ENCODE results near the gene DNAH7. TPM values are rescaled to one million over a fixed set of nuclear protein-coding genes. Genes with fewer than 3 reads are reported as not detected.

DNAH7 gene
- total and polyA plus RNA-seq, 2 donors from 2014 or later, result 3.8 to 15.7 TPM

GRCh38 chr2:195709901-195710806, 358.5 kb downstream of the DNAH7 start:
- H3K9me3 ChIP-seq (ENCODE audit: control insufficient read depth in 2 of 3, insufficient read depth in 1 of 3, low read length in 3 of 3), result no peaks in the 10 kb centered on the region
- TF ChIP-seq CTCF (IDR thresholded peaks at IDR 0.05; ENCODE audit: borderline replicate concordance, extremely low read depth, insufficient read depth), result no peak
- peaks cover 0 to 2% (median 0%) of the 10 kb centered on the region in 3 donors for H3K36me3 ChIP-seq (ENCODE audit: control insufficient read depth in 2 of 3, insufficient read depth in 3 of 3, low read length in 3 of 3)
- FAIRE-seq, result no peak
- no peak overlapping the region for H3K9ac ChIP-seq (ENCODE audit: low read length in 3 of 3)
- H3K27ac ChIP-seq (ENCODE audit: low read depth in 2 of 2, low read length in 2 of 2), result no peak overlapping the region
- intact Hi-C loops (cut with DNase I), result no loop called here
- no peaks in the 10 kb centered on the region for H3K27me3 ChIP-seq (ENCODE audit: control insufficient read depth, insufficient read depth, low read length)
- H3K4me1 ChIP-seq (ENCODE audit: control insufficient read depth in 2 of 3, insufficient read depth in 2 of 3, low read depth in 1 of 3, low read length in 3 of 3), result peaks cover 0 to 5% (median 0%) of the 10 kb centered on the region in 3 donors
- DNase-seq, result no peak
- no peak overlapping the region for H3K4me3 ChIP-seq (ENCODE audit: low read length in 3 of 3)

GRCh38 chr2:195706161-195706900, 362.3 kb downstream of the DNAH7 start:
- Histone ChIP-seq H3K27ac (ENCODE audit: low read depth in 2 of 2, low read length in 2 of 2) (no peak overlapping the region), H3K36me3 (ENCODE audit: control insufficient read depth in 2 of 3, insufficient read depth in 3 of 3, low read length in 3 of 3) (peaks cover 0 to 2% (median 0%) of the 10 kb centered on the region in 3 donors), H3K4me3 (ENCODE audit: low read length in 3 of 3) (no peak overlapping the region), H3K9ac (ENCODE audit: low read length in 3 of 3) (no peak overlapping the region), H3K9me3 (ENCODE audit: control insufficient read depth in 2 of 3, insufficient read depth in 1 of 3, low read length in 3 of 3) (no peaks in the 10 kb centered on the region), H3K4me1 (ENCODE audit: control insufficient read depth in 2 of 3, insufficient read depth in 2 of 3, low read depth in 1 of 3, low read length in 3 of 3) (peaks cover 0 to 5% (median 0%) of the 10 kb centered on the region in 3 donors), H3K27me3 (ENCODE audit: control insufficient read depth, insufficient read depth, low read length) (no peaks in the 10 kb centered on the region)
- TF ChIP-seq CTCF (IDR thresholded peaks at IDR 0.05; ENCODE audit: borderline replicate concordance, extremely low read depth, insufficient read depth), result no peak
- FAIRE-seq (no peak), DNase-seq (no peak)
- intact Hi-C loops (cut with DNase I), result no loop called here

GRCh38 chr2:195700480-195700879, 368.2 kb downstream of the DNAH7 start:
- Histone ChIP-seq H3K27me3 (ENCODE audit: control insufficient read depth, insufficient read depth, low read length) (no peaks in the 10 kb centered on the region), H3K9ac (ENCODE audit: low read length in 3 of 3) (no peak overlapping the region), H3K4me1 (ENCODE audit: control insufficient read depth in 2 of 3, insufficient read depth in 2 of 3, low read depth in 1 of 3, low read length in 3 of 3) (no peaks in the 10 kb centered on the region), H3K9me3 (ENCODE audit: control insufficient read depth in 2 of 3, insufficient read depth in 1 of 3, low read length in 3 of 3) (peaks cover 0 to 12% (median 3%) of the 10 kb centered on the region in 3 donors), H3K27ac (ENCODE audit: low read depth in 2 of 2, low read length in 2 of 2) (no peak overlapping the region), H3K4me3 (ENCODE audit: low read length in 3 of 3) (no peak overlapping the region), H3K36me3 (ENCODE audit: control insufficient read depth in 2 of 3, insufficient read depth in 3 of 3, low read length in 3 of 3) (no peaks in the 10 kb centered on the region)
- FAIRE-seq (no peak), DNase-seq (no peak)
- no peak for TF ChIP-seq CTCF (IDR thresholded peaks at IDR 0.05; ENCODE audit: borderline replicate concordance, extremely low read depth, insufficient read depth)
- intact Hi-C loops (cut with DNase I), result no loop called here

Data from kidney (tissue), 14 donors.